H4 (cell line): Measurements from ENCODE around the gene OTOG. TPM values are rescaled to one million over a fixed set of nuclear protein-coding genes. Genes with fewer than 3 reads are reported as not detected.

ENCODE experiments used
- DNase-seq: peaks from one replicate; pipeline ENCODE4 v3.0.0-alpha.2; 2015; ENCODE audit warnings: low spot score
- total RNA-seq: library from RNA; depleted of rRNA; stranded (reverse); fragments of >200 nt; shearing (Covaris generic); gene quantifications from 2 replicates; pipeline ENCODE4 v1.2.3, GENCODE V29; 2014

Gene OTOG
- total RNA-seq, 1 experiment from 2014 or later, result not detected

DNA sequence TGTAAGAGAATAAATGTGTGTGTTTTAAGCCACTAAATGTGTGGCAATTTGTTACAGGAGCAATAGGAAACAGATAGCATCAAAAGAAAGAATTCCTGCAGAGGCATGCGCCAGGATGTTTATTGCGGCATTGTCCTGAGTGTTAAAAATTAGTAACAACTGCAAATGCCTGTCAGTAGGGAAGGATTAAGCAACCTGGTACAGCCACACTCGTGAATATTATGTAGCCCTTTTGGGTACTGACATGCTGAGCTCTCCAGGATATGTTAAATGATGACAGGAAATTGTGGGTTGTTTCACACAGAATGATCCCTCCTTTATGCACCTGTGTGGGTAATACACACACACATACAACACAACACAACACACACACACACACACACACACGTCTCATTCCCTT is 102.6 kb downstream of the OTOG start:
- DNase-seq, result no peak

DNA sequence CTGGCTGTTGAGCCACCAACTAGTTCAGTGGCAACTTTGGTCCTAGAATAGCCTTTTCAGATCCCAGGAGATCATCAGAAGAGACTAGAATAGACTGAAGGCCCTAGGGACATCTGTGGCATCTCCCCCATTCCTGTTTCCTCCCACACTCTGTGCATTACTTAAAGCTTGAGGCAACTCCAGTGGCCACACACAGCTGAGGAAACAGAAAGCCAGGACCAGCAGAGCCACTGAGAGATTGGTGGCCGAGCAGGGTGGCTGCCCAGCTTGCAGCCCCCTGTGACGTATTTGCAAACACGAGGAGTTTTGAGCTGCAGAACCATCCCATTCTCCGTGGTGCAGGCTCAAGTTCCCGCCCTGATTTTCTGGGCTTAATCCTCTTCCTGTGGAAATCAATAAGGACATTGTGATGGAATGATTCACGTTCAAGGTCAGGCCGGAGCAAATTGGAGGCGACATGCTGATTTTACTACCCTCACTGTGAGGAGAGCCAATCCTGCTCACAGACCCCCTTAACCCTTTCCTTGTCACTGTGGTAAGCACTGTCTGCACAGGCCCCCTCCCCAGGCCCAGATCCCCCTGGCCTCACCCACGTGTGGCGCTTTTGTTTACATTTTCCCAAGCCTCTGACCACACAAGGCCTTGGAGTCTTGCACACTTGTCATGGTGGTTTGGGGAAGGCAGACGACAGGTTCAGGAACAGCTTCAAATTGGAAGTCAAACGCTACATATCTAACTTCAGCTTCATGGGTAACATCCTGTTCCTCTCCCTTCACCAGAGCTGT is 103.3 kb downstream of the OTOG start:
- DNase-seq, result peak; percentile 13

DNA sequence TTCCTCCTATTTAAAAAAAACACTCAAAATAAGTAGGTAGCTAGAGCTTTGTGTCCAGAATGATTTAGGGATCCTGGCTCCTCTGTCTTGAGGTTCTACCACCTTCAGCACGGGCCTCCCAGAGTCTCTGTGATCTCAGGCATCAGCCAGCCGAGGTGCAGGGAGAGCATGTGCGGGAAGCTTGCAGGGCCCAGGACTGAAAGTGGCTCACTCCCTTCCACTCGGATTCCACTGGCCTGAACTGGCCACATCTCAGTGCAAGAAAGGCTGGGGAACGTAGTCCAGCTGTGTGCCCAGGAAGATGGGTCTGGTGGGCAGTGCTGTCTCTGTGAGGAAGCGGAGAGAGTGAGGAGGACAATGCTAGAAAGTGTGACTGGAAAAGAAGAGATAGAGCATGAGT is 104.0 kb downstream of the OTOG start:
- DNase-seq, result no peak

DNA sequence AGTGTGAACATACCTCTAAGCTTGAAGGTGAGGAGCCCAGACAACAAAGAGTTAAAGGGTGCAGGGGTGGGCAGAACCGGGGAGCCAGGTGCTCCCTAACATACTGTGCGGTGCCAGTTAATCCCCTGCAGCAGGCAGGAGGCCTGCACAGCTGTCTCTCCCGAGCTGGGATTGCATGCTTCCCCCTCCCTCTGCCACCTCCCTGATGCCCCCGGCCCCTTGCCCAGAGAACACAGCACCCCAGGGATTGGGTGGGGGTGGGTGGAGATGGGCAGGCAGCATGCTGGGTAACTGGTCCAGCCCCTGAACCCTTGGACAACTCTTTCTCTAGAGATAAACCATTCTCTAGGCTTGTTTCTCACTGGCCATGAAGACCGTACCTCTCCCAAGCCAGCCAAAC is 104.6 kb downstream of the OTOG start:
- no peak for DNase-seq

DNA sequence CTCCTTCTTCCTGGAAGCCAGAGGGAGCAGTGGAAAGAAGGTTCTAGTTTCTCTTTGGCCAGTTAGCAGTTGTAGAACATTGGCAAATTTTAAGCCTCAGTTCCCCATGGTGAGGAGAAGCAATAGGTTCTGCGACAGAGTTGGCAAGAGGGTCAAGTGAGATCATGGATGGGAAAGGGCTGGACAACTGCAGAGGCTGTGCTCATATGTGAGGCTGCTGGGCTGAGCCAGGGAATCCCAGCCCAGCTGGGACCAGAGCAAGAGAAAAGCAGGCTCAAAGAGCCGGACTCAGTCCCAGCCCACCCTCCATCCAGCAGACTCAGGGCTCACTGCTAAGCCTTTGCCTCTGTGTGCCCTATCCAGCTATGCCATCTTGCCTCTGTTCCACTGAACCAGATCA is 105.5 kb downstream of the OTOG start:
- no peak for DNase-seq

DNA sequence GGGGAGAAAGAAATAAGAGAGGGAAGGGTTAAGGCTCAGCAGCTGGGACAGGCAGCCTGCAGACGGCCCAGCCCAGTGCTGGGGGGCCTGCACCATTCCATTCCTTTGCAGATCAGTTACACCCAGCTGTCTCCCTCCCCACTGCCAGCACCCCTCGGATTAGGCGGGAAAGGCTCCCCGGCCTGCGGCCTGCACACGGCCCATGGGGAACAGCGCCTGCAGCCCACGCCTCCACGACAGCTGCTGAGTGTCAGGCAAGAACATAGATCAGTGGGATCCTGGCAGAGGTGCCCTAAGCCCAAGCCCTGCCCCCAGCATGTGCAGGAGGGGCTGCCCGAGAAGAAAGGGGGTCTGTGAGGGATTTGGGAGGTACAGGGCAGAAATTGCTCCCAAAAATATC is 106.6 kb downstream of the OTOG start:
- DNase-seq, result no peak

DNA sequence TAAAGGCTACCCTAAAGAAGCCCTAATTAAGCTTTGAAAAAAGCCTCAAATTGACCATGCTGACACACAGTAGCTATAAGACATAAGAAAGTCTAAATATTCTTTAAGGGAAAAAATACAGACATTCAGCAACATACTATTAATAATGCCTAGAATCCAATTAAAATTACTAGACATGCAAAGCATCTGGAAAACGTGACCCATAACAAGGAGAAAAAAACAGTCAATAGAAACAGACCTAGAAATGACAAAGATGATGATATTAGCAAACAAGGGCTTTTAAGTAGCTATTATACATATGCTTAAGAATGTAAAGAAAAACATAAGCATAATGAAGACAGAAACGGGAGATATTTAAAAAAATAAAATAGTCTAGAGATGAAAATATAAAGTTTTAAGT is 108.6 kb downstream of the OTOG start:
- DNase-seq, result no peak

DNA sequence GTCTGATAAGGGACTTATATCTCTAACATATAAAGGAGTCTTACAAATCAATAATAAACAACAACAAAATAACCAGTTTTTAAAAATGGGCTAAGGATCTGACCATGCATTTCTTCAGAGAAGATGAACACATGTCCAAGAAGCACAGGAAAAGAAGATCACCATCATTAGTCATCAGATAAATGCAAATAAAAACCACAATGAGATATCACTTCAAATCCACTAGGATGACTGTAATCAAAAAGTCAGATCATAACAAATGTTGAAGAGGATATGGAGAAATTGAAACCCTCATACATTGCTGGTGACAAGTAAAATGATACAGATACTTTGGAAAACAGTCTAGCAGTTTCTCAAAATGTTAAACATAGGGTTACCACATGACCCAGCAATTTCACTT is 111.2 kb downstream of the OTOG start:
- no peak for DNase-seq

DNA sequence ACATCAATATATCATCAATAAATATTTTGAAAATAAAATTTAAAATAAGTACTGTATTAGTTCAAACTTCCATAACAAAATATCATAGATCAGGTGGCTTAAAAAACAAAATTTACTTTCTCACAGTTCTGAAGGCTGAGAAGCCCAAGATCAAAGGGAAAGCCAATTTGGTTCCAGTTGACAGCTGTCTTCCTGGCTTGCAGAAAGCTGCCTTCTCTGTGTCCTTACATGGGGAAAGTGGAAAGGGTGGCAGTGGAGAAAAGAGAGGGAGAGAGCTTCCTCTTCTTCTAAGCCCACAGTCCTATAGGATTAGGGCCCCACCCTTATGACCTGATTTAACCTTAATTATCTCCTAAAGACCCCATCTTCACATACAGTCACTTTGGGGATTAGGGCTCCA is 121.1 kb downstream of the OTOG start:
- no peak for DNase-seq

DNA sequence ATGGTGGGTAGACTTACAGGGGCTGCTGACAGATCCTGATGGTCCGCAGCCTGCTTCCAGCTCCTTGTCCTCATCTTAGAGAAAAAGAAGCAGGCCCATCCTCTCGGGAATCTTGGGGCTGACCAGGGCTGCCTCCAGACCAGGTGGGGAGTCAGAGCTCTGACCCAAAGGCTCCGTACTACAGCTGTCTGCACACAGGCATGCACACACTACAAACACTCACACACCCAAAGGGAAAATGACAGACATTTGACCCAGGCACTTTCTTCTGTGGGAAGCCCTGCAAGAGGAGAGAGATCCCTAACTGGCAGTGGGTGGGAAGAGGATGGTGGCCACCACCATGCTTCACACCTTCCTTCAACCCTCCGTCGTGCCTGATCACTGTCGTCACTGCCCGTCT is 125.4 kb downstream of the OTOG start:
- DNase-seq, result no peak

DNA sequence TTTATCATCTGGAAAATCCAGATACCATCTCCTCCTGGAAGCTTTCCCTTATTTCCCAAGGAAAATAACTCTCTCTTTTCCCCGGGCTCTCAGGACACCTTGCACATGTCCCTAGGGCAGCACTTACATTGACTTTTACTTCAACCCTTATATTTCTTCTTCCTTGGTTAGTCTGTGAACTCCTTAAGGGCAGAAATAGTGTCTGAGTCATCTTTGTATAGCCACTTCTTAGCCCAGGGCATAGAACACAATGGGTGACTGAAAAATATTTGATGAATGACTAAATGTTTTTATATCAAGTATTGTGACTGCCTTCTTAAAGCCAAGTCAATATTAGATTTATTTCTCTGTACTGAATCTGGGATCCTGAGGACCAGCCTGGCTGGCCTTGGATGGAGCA is 126.9 kb downstream of the OTOG start:
- no peak for DNase-seq

DNA sequence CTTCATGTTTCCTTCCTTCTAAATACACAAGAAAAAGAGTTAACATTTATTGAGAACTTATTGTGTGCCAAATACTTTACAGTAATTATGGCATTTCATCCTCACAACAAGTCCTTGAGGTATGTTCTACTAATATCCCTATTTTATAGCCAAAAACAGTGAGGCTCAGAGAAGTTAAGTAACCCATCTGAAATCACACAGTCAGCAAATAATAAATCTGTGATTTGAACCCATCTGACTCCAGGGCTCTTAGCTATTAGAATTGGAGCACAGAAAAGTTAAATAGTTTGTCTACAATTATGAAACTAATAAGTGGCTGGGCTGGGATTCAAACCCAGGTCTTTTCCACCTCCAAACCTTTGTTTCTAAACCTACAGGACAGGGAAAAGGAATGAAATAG is 135.8 kb downstream of the OTOG start:
- DNase-seq, result no peak

DNA sequence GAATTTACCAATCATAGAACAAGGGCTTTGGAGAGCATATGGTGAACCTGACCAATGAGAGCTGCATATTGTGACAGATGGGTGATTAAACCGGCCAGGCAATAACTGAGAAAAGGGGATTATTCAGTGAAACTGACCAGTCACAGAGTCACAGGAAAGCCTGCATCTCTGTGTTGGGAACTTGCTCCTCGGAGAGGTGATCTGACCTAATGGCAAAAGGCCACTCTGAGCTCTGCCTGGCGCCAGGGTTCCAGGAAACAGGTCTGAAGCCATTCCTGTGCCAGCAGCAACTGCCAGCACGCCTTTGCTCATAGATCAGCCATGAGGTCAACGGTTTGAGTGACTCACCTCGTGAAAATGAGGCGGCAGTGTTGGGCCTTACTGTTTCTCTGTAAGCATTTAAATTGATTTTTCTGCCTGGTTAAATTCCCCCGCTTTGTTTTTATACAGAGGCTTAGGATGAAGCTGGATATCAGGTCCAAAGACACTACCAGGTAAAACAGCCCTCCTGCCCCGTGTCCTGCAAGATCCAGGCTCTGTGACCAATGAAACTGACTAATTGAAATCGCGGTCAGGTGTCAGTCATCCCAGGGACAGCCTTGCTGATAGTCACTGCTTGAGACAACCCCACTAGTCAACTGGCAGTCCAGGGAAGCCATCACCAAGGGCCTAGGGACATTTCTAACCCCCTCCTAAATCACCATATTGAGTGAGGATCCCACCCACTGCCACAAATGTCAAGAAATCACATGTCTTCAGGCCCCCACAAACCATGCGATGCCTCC is 136.5 kb downstream of the OTOG start:
- peak; percentile 83 for DNase-seq

DNA sequence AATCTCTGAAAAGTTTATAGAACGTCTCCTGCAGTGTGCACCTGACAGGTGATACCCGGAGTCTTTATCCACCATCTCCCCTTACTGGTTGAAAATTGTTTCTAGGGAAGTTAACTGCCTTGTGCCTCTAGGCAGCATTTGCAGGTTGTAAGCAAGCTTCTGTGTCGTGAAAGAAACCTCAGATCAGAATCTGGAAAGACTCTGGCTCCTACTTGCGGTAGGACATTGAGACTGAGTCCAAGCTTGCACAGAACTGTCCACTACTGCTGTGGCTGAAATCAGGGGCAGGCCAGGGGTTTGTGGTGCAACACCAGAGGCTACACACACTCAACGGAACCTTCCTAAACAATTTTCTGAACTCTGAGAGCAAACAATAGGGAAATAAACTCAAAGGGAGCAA is 137.5 kb downstream of the OTOG start:
- no peak for DNase-seq

DNA sequence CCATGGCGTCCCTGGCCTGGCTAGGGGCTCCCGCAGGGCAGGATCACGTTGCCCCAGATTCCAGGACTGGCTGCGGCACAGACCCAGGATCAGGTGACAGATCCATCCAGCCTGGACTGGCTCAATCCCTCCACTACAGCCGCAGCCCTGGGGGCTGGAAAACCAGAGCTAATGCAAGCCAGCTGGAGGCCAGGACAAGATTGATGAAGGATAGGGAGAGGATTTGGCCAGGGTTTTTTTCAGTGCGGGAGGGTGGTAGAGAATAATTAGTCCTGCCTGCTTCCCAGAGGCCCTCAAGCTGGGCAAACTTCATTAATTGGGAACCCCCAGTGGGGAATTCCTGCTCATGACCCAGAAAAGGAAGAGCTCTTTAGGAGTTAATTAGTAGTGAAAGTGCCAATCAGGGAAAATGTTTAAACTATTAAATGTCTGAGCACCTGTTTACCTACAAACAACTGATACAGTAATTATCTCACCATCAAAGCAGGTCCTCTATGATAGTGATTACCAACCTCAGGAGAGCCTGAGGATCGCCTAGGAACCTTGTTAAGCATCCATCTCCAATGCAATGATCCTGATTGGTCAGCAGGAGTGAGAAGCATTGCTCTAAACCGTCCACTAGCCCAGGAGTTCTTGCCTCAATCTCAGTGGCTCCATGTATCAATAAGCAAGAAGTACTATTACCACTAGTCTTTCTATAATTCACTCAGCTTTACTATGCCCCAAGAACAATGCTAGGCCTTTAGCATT is 139.3 kb downstream of the OTOG start:
- no peak for DNase-seq

DNA sequence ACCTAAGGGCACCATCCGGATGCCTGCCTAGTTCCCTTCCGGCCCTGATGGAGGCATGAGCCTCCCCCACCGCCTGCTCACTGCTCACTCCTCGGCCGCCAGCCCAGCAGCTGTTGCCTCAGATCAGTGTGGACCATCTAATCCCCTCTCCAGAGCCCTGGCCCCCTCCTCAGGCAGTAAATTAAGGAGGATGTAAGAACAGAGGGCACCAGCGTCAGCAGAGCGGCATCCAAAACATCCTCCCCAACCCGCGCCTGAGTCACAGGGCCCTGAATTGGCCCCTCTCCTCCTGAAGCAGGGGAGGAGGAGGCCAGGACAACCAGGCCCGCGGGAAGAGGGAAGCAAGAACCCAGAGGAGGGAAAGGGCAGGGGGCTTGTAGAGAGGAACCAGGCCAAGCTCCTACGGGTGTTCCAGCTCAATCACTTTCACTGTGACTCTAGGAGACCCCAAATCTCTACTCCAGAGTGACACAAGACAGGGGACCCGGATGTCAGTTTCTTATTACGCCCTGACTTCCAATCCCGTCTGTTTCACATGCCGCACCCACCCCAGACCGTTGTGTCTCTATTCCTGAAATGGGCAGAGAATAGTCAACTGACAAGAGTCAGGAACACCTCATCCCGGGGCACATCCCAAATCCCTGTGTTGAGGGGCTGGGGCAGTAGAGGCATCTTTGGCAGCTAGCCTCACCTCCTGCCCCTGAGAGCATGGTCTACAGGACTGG is 141.0 kb downstream of the OTOG start:
- no peak for DNase-seq

DNA sequence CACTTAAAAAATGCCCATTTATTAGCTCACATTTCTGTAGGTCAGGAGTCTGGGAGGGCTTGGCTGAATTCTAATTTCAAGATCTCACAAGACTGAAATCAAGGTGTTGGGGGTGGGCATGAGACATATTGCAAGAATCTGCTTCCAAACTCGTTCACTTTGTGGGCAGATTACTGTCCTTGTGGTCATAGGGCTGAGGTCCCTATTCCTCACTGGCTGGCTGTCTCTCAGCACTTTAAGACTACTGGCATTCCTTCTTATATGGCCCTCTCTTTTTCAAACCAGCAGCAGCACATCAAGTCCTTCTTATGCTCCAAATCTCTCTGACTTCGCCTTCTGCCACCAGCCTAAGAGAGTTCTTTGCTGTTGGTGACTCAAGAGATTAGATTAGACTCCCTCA is 144.5 kb downstream of the OTOG start:
- DNase-seq, result no peak

DNA sequence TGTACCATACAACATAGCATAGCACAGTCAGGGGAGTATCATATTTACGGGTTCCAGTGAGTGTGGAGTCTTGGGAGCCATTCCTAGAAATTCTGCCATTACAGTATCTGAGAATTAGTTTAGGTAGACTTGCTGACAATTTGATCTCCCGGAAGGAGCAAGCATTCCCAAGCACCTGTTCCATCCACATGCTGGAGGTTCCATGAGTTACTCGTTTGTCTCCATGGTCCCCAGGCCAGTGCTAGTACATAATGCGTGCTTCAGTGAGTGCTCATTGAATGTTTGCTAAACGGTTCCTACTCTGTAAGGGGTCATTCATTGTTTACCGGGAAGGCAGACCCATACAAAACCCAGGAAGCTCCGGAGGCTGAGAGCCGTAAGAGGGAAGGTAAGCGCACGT is 144.9 kb downstream of the OTOG start:
- no peak for DNase-seq

DNA sequence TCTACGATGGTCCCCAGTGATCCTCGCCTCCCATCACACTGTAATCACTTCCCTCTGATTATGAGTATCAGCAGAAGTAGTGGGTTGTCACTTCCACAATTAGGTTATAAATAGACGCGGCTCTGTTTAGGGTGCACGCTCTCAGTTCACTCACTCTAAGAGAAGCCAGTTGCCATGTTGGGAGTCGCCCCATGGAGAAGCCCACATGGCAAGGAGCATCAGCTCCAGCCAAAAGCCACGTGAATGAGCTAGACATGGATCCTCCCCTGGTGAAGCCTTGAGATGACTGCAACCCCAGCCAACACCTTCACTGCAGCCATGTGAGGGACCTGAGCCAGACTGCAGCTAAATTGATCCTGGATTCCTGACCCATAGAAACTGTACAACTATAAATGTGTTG is 145.9 kb downstream of the OTOG start:
- DNase-seq, result no peak

DNA sequence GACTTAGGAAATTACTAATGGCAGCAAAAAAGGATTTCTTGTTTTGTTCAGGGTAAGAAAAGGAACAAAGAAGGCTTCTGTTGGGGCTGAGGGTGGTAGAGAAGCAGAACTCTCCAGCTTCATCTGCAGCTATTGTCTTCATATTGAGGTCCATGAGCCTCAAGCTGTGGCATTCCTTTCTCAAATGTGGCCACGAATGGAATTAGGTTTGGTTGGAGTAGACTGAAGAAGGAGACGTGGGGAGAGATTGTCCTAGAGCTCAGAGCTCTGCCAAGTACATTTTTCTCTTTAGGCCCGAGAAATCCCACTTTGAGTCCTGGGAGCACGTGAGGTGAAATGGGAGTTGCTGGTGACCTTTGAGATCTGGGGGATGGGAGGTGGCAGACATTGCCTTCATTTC is 146.5 kb downstream of the OTOG start:
- DNase-seq, result no peak

DNA sequence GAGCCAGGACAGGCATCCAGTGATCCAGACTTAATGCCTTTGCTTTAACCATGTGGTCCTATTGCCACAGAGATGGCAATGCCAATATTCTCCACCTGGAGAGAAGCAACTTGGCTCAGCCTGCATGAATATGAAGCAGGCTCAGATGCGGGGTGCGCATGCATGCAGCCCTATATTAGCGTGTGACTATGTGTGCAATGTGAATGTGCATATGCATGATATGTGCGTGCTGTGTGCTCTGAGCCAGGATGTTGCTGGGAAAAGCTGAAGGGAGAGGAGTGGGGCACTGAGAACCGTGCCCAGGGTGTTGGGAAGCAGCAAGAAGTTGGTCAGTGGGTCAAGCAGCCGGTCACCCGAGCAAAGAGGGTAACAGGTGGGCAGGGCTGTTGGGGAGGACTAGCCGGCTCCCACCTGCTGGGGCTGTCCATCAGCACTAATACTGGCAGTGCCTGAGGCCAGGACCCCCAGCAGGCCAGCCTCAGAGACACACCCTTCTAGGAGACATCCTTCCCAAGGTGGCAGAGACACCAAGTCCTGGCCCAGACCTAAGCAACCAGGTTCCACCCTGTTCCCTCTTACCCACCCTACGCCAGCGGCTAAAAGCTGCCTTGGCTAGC is 147.5 kb downstream of the OTOG start:
- DNase-seq, result no peak
